ENCODE data around the gene MAP3K2. TPM values are rescaled to one million over a fixed set of nuclear protein-coding genes. Genes with fewer than 3 reads are reported as not detected.

The MAP3K2 gene
- total RNA-seq, 4 donors from 2014 or later: 29.4 to 37.4 (median 31.3) TPM

- WGBS, 2 donors: 66 to 84% methylated on average over 2 to 5 of the region's 5 CpGs
- no peak overlapping the region for H3K4me3 ChIP-seq
- no peaks in the 10 kb centered on the region for H3K27me3 ChIP-seq
- DNase-seq: no peak
- no peaks in the 10 kb centered on the region for H3K4me1 ChIP-seq
- intact Hi-C loops (cut with DNase I): no loop called here
- no peaks in the 10 kb centered on the region for H3K9me3 ChIP-seq
- H3K27ac ChIP-seq: no peak overlapping the region
- TF ChIP-seq CTCF (IDR thresholded peaks at IDR 0.05) (no peak), POLR2A (IDR thresholded peaks at IDR 0.05) (no peak)
- no peaks in the 10 kb centered on the region for H3K36me3 ChIP-seq
Measured at GRCh38 chr2:127359520-127359919, 28.3 kb downstream of the MAP3K2 start.

- Histone ChIP-seq H3K27ac (no peak overlapping the region), H3K9me3 (no peaks in the 10 kb centered on the region), H3K4me1 (no peaks in the 10 kb centered on the region), H3K36me3 (no peaks in the 10 kb centered on the region), H3K27me3 (no peaks in the 10 kb centered on the region), H3K4me3 (no peak overlapping the region)
- intact Hi-C loops (cut with DNase I): no loop called here
- WGBS, 2 donors: 70 to 82% methylated on average over 2 of the region's 2 CpGs
- TF ChIP-seq POLR2A (IDR thresholded peaks at IDR 0.05) (no peak), CTCF (IDR thresholded peaks at IDR 0.05) (no peak)
- no peak for DNase-seq
Measured at GRCh38 chr2:127358971-127359370, 28.8 kb downstream of the MAP3K2 start.

DNA sequence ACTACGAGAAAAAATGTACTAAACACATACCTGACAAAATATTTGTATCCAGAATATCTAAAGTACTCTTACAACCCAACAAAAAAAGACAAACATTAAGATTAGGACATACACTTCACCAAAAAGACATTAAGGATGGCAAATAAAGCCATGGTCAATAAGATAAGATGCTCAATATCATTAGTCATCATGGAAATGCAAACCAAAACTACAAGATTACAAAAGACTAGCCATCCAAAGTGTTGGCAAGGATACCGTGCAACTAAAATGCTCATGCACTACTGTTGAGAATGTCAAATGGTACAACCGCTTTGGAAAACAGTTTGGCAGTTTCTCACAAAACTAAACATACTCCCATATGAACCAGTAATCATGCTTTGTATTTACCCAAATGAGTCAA lies 29.7 kb downstream of the MAP3K2 start:
- WGBS, 2 donors: 88 to 93% methylated on average over 3 of the region's 3 CpGs
- Histone ChIP-seq H3K4me1 (no peaks in the 10 kb centered on the region), H3K9me3 (no peaks in the 10 kb centered on the region), H3K27me3 (no peaks in the 10 kb centered on the region), H3K4me3 (no peak overlapping the region), H3K27ac (no peak overlapping the region), H3K36me3 (no peaks in the 10 kb centered on the region)
- TF ChIP-seq POLR2A (IDR thresholded peaks at IDR 0.05): no peak
- TF ChIP-seq CTCF (IDR thresholded peaks at IDR 0.05): no peak
- intact Hi-C loops (cut with DNase I): no loop called here
- DNase-seq: no peak

DNA sequence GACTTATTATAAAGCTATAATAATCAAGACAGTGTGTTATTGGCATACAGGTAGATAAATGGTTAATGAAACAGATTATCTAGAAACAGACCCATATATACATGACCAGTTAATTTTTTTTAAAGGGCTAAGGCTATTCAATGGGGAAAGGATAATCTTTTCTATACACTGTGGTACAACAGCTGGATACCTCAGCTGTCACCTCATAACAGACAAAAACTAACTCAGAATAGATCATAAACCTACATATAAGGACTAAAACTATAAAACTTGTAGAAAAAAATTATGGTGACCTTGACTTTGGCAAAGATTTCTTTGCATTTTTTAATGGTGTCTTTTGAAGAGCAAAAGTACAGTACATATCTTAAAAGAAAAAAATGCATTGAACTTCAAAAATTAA lies 30.2 kb downstream of the MAP3K2 start:
- Histone ChIP-seq H3K36me3 (no peaks in the 10 kb centered on the region), H3K27ac (no peak overlapping the region), H3K27me3 (no peaks in the 10 kb centered on the region), H3K4me3 (no peak overlapping the region), H3K4me1 (no peaks in the 10 kb centered on the region), H3K9me3 (no peaks in the 10 kb centered on the region)
- DNase-seq: no peak
- TF ChIP-seq POLR2A (IDR thresholded peaks at IDR 0.05): no peak
- no peak for TF ChIP-seq CTCF (IDR thresholded peaks at IDR 0.05)
- intact Hi-C loops (cut with DNase I): no loop called here

DNA sequence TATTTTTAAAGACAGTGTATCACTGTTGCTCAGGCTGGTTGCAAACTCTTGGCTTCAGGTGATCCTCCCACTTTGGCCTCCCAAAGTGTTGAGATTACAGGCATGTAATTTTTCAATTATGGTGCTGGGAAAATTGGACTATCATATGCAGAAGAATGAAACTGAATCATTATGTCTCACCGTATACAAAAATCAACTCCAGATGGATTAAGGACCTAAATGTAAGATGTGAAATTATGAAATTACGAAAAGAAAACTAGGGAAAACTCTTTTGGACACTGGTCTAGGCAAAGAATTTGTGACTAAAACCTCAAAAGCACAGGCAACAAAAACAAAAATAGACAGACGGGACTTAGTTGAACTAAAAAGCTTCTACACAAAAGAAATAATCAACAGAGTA lies 31.2 kb downstream of the MAP3K2 start:
- H3K9me3 ChIP-seq: no peaks in the 10 kb centered on the region
- H3K27ac ChIP-seq: no peak overlapping the region
- DNase-seq: no peak
- no peak for TF ChIP-seq CTCF (IDR thresholded peaks at IDR 0.05)
- TF ChIP-seq POLR2A (IDR thresholded peaks at IDR 0.05): no peak
- intact Hi-C loops (cut with DNase I): no loop called here
- H3K36me3 ChIP-seq: no peaks in the 10 kb centered on the region
- no peaks in the 10 kb centered on the region for H3K27me3 ChIP-seq
- 95 to 97% methylated on average over 3 of the region's 3 CpGs for WGBS, 2 donors
- H3K4me3 ChIP-seq: no peak overlapping the region
- no peaks in the 10 kb centered on the region for H3K4me1 ChIP-seq

Data from esophagus squamous epithelium (tissue), 5 donors.